Caco-2 (cell line): ENCODE results near the gene BTBD9. TPM values are rescaled to one million over a fixed set of nuclear protein-coding genes. Genes with fewer than 3 reads are reported as not detected.

Source experiments
- BruUV-seq: library from RNA; stranded (reverse); fragments of 400-500 nt; replicated peaks from 2 replicates; lab custom pipeline; 2021; lab: Mats Ljungman, UMichigan
- CTCF ChIA-PET: fragments of 300-600 bp; sonication (Branson Sonifier 250); formaldehyde crosslinking; loops from one replicate; lab custom pipeline; 2022; ENCODE audit warnings: antibody characterized with exemption; lab: Charles Lee
- POLR2A ChIA-PET: fragments of 300-600 bp; sonication (Branson Sonifier 250); formaldehyde crosslinking; loops from one replicate; lab custom pipeline; 2022; ENCODE audit warnings: antibody characterized with exemption; lab: Charles Lee
- DNase-seq, 2 experiments: peaks; one replicate each; pipeline versions ENCODE4 v3.0.0 to v3.0.0-alpha.2; 2020 to 2022
- H3K27me3 ChIP-seq: replicated peaks from 2 replicates; pipeline ENCODE4 v1.6.0; 2011; ENCODE audit warnings: low read length; ENCODE audit not compliant: control insufficient read depth, insufficient read depth
- H3K36me3 ChIP-seq: 2 replicates; pipeline ENCODE4 v1.5.1; 2011; ENCODE audit warnings: low read length; ENCODE audit not compliant: control insufficient read depth, insufficient read depth
- H3K4me1 ChIP-seq: fragments of 250-450 bp; sonication (Bioruptor Pico); 2 replicates; pipeline ENCODE4 v1.5.1; 2020; ENCODE audit warnings: mild to moderate bottlenecking
- H3K4me3 ChIP-seq: 2 replicates; pipeline ENCODE4 v1.5.1; 2011; ENCODE audit warnings: low read depth, mild to moderate bottlenecking, control low read depth, low read length
- H3K9me3 ChIP-seq: fragments of 250-450 bp; sonication (Bioruptor Pico); 2 replicates; pipeline ENCODE4 v1.5.1; 2020; ENCODE audit warnings: mild to moderate bottlenecking, moderate library complexity
- H3K27ac Mint-ChIP-seq: one replicate; pipeline ENCODE4 v1.8.0; 2022; ENCODE audit warnings: mixed read lengths; ENCODE audit not compliant: unreplicated experiment
- H3K27me3 Mint-ChIP-seq: one replicate; pipeline ENCODE4 v1.8.0; 2022; ENCODE audit warnings: mixed read lengths; ENCODE audit not compliant: insufficient read depth, unreplicated experiment
- H3K36me3 Mint-ChIP-seq: one replicate; pipeline ENCODE4 v1.8.0; 2022; ENCODE audit warnings: mild to moderate bottlenecking, mixed read lengths; ENCODE audit not compliant: insufficient read depth, unreplicated experiment
- H3K4me1 Mint-ChIP-seq: one replicate; pipeline ENCODE4 v1.8.0; 2022; ENCODE audit warnings: low read depth, mixed read lengths; ENCODE audit not compliant: unreplicated experiment
- H3K4me3 Mint-ChIP-seq: one replicate; pipeline ENCODE4 v1.8.0; 2022; ENCODE audit warnings: mild to moderate bottlenecking, moderate library complexity, mixed read lengths; ENCODE audit not compliant: unreplicated experiment
- H3K9me3 Mint-ChIP-seq: one replicate; pipeline ENCODE4 v1.8.0; 2022; ENCODE audit warnings: mixed read lengths; ENCODE audit not compliant: unreplicated experiment
- intact Hi-C: fragments of 100-400 bp; cut with micrococcal nuclease; formaldehyde crosslinking; loops from one replicate; pipeline ENCODE4 v1.10.0; 2022; ENCODE audit not compliant: unreplicated experiment
- total RNA-seq: library from RNA; stranded (reverse); gene quantifications from 2 replicates; pipeline ENCODE4 v1.2.3, GENCODE V29; 2022
- TF ChIP-seq, protein P1 (sequence below), 2 experiments: fragments of 200-600 bp in 1 of 2; IDR thresholded peaks; 1 replicate in 1 of 2; 2 replicates in 1 of 2; pipeline versions ENCODE4 v1.5.1 to v1.8.0; 2011 to 2022; ENCODE audit warnings: antibody characterized with exemption in 1 of 2, control low read depth in 1 of 2, inconsistent platforms in 1 of 2, low read depth in 1 of 2, low read length in 1 of 2, mild to moderate bottlenecking in 1 of 2, moderate library complexity in 1 of 2; ENCODE audit not compliant: insufficient read depth in 1 of 2, severe bottlenecking in 1 of 2, unreplicated experiment in 1 of 2

The BTBD9 gene
- total RNA-seq, 1 experiment from 2014 or later = 19.6 TPM

DNA sequence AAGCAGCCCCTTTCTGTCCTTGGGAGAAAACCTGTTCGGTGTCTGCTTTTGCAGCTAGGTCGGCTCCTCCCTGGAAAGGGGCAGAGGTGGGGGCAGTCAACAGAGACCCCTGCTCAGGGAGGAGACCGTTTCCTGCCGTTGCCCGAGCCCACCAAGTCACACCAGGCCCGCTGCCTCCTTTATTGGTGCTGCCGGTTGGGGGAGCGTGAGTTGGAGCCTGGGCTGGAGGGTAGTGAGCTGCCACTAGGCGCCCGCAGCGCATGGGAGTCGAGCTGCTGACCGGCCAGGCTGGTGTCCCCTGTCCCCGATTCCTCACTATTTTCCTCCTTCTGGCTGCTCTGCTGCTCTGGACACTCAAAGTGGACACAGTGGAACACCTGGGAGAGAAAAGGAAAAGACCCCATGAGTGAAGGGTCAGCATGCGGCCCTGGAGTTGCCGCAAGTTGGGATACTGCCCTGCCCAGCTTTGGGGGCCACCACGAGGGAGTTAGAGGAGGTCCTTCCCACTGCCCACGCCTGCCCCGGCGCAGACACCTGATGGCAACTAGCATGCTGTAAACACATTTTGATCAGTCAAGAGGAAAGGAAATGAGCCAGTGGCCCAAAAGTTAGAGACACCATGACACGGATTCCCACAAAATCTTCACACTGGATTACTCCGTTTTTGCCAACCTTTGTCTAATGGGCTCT, 464.8 kb downstream of the BTBD9 start:
- H3K27ac Mint-ChIP-seq = no peak overlapping the region

GRCh38 chr6:38174315-38174714, 465.4 kb downstream of the BTBD9 start:
- ChIA-PET POLR2A (no interaction called here), CTCF (interaction anchor here (0.6 kb wide), 1 partner anchor 30 kb away, joined by 3 read pairs; no protein-coding TSS in a partner anchor)
- intact Hi-C loops = no loop called here
- Mint-ChIP-seq H3K27ac (no peak overlapping the region), H3K36me3 (peaks cover 12% of the 10 kb centered on the region), H3K4me3 (no peak overlapping the region), H3K4me1 (peaks cover 4% of the 10 kb centered on the region), H3K9me3 (no peaks in the 10 kb centered on the region), H3K27me3 (no peaks in the 10 kb centered on the region)
- BruUV-seq = no TSS peak
- DNase-seq = no peak
- Histone ChIP-seq H3K4me1 (no peaks in the 10 kb centered on the region), H3K9me3 (no peaks in the 10 kb centered on the region), H3K4me3 (no peak overlapping the region), H3K36me3 (no peaks in the 10 kb centered on the region), H3K27me3 (no peaks in the 10 kb centered on the region)
- TF ChIP-seq, protein P1, sequence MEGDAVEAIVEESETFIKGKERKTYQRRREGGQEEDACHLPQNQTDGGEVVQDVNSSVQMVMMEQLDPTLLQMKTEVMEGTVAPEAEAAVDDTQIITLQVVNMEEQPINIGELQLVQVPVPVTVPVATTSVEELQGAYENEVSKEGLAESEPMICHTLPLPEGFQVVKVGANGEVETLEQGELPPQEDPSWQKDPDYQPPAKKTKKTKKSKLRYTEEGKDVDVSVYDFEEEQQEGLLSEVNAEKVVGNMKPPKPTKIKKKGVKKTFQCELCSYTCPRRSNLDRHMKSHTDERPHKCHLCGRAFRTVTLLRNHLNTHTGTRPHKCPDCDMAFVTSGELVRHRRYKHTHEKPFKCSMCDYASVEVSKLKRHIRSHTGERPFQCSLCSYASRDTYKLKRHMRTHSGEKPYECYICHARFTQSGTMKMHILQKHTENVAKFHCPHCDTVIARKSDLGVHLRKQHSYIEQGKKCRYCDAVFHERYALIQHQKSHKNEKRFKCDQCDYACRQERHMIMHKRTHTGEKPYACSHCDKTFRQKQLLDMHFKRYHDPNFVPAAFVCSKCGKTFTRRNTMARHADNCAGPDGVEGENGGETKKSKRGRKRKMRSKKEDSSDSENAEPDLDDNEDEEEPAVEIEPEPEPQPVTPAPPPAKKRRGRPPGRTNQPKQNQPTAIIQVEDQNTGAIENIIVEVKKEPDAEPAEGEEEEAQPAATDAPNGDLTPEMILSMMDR (IDR thresholded peaks at IDR 0.05; ENCODE audit: insufficient read depth in 1 of 2, low read depth in 1 of 2, low read length in 1 of 2, severe bottlenecking in 1 of 2, unreplicated experiment in 1 of 2) = no peak

More for the DNA sequence above, 464.8 kb downstream of the BTBD9 start:
- TF ChIP-seq, protein P1 (IDR thresholded peaks at IDR 0.05; ENCODE audit: insufficient read depth in 1 of 2, low read depth in 1 of 2, low read length in 1 of 2, severe bottlenecking in 1 of 2, unreplicated experiment in 1 of 2) = no peak
- H3K36me3 Mint-ChIP-seq = peaks cover 11% of the 10 kb centered on the region
- H3K9me3 Mint-ChIP-seq = no peaks in the 10 kb centered on the region
- intact Hi-C loops = no loop called here
- H3K4me3 ChIP-seq = no peak overlapping the region
- no peaks in the 10 kb centered on the region for H3K4me1 ChIP-seq
- no peaks in the 10 kb centered on the region for H3K9me3 ChIP-seq
- no peak overlapping the region for H3K4me3 Mint-ChIP-seq
- no peaks in the 10 kb centered on the region for H3K36me3 ChIP-seq
- ChIA-PET POLR2A (no interaction called here), CTCF (no interaction called here)
- H3K27me3 ChIP-seq = no peaks in the 10 kb centered on the region
- H3K27me3 Mint-ChIP-seq = no peaks in the 10 kb centered on the region
- H3K4me1 Mint-ChIP-seq = peaks cover 4% of the 10 kb centered on the region
- no peak for DNase-seq
- no TSS peak for BruUV-seq

DNA sequence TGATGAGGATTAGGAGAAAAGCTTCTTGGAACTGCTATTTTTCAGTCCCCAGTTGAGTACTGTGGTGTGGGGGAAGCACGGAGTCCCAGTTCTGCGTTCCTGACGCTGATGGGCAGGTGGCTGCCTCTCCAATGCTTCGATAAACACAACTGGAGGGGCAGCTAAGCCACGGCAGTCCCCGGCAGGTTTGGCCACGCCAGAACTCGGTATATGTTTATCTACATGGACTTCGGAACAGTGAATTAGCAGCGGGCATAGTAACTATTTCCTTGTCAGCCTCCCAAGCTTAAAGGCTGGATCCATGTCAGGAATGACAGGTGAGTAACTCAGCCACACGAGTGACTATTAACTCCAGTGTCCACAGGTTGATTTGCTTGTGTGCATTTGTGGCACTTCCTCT, 465.8 kb downstream of the BTBD9 start:
- TF ChIP-seq, protein P1 (IDR thresholded peaks at IDR 0.05; ENCODE audit: insufficient read depth in 1 of 2, low read depth in 1 of 2, low read length in 1 of 2, severe bottlenecking in 1 of 2, unreplicated experiment in 1 of 2) = no peak
- H3K4me3 Mint-ChIP-seq = no peak overlapping the region
- no peaks in the 10 kb centered on the region for H3K9me3 ChIP-seq
- peaks cover 16% of the 10 kb centered on the region for H3K36me3 Mint-ChIP-seq
- ChIA-PET POLR2A (no interaction called here), CTCF (interaction anchor here (0.6 kb wide), 1 partner anchor 29 kb away, joined by 3 read pairs; no protein-coding TSS in a partner anchor)
- H3K4me1 Mint-ChIP-seq = peaks cover 4% of the 10 kb centered on the region
- no peak overlapping the region for H3K4me3 ChIP-seq
- H3K4me1 ChIP-seq = no peaks in the 10 kb centered on the region
- no peaks in the 10 kb centered on the region for H3K27me3 ChIP-seq
- no peak overlapping the region for H3K27ac Mint-ChIP-seq
- no peaks in the 10 kb centered on the region for H3K9me3 Mint-ChIP-seq
- DNase-seq = no peak
- intact Hi-C loops = no loop called here
- no peaks in the 10 kb centered on the region for H3K27me3 Mint-ChIP-seq
- no peaks in the 10 kb centered on the region for H3K36me3 ChIP-seq
- BruUV-seq = no TSS peak
